Ureter (tissue), 1 donor: ENCODE measurements around the gene TMEM132D. TPM values are rescaled to one million over a fixed set of nuclear protein-coding genes. Genes with fewer than 3 reads are reported as not detected.

Experiments
- DNase-seq: peaks from one replicate; pipeline ENCODE4 v3.0.0-alpha.2; 2020; ENCODE audit warnings: low spot score
- total RNA-seq: library from RNA; stranded (reverse); gene quantifications from one replicate; pipeline ENCODE4 v1.2.4, GENCODE V29; 2023
- donor health status: DM: yes; HTN: yes; CAD: no.

TMEM132D gene
- total RNA-seq, 1 donor from 2014 or later = not detected

- DNase-seq = no peak
These were observed 368.7 kb downstream of the TMEM132D start for GRCh38 chr12:129534966-129535750.

- DNase-seq = no peak
These were observed 370.9 kb downstream of the TMEM132D start for GRCh38 chr12:129532707-129533499.

GRCh38 chr12:129532082-129532481, 371.7 kb downstream of the TMEM132D start:
- no peak for DNase-seq

GRCh38 chr12:129530984-129531383, 372.8 kb downstream of the TMEM132D start:
- no peak for DNase-seq

GRCh38 chr12:129530517-129530916, 373.3 kb downstream of the TMEM132D start:
- DNase-seq = no peak

GRCh38 chr12:129527506-129527905, 376.3 kb downstream of the TMEM132D start:
- DNase-seq = no peak

- DNase-seq = no peak
These were observed 380.2 kb downstream of the TMEM132D start for GRCh38 chr12:129523621-129524020.

- DNase-seq = no peak
These were observed 383.1 kb downstream of the TMEM132D start for GRCh38 chr12:129520739-129521138.

DNA sequence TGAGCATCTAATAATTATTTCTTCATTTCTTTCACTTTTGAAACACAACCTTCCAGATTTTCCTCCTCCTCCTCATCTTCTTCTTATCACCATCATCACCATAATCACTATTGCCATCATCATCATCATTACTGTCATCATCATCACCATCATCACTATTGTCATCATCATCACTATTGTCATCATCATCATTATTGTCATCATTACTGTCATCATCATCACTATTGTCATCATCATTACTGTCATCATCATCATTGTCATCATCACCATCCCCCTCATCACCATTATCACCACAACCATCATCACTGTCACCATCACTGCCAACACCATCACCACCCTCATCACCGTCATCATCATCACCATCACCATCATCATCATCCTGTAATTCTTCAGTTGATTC, 400.0 kb downstream of the TMEM132D start:
- no peak for DNase-seq

- no peak for DNase-seq
These were observed 407.6 kb downstream of the TMEM132D start for GRCh38 chr12:129496226-129496625.

- no peak for DNase-seq
These were observed 409.1 kb downstream of the TMEM132D start for GRCh38 chr12:129494766-129495165.

DNA sequence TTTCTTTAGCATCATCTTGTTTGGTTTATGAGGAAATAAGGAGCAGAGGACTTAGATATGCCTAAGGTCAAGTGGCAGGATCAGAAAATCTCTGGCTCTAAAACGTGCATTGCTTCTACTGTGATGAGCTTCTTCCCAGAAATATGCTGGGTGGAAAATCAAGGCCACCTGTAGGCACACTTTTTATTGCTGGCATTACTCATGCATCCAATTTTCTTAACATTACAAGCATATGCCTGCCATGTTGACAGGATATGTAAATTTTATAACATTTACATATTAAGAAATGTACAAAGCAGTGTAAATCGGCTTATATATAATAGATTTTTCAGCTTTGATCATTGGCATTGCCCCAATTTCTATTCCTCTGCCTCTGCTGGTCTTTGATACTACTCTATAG, 409.6 kb downstream of the TMEM132D start:
- no peak for DNase-seq

DNA sequence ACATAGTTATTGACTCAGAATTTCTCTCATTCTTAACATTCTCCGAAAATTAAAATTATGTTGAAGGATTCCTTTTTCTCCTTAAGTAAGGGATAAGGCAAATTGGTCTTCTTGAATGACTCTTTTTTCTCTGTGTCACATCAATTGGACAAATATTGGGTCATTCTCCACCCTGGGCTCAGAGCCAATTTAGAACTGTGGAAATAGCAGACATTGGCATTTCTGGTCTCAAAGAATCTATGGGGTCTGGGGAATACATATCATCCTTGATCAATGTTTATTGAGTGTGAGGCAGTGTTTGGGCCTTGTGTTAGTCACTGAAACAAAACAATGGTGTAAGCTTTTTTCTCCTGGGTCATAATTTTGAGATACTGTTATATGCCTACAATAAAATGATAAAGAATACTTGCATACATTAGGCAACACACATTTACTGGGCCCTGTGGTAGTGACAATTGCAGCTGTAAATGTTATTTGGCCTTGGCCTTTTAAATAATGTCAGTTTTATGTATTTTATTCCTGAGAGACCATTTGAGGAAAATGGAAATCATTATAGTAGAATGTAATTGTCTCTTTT, 414.6 kb downstream of the TMEM132D start:
- no peak for DNase-seq

GRCh38 chr12:129486931-129487330, 416.9 kb downstream of the TMEM132D start:
- DNase-seq = no peak

DNA sequence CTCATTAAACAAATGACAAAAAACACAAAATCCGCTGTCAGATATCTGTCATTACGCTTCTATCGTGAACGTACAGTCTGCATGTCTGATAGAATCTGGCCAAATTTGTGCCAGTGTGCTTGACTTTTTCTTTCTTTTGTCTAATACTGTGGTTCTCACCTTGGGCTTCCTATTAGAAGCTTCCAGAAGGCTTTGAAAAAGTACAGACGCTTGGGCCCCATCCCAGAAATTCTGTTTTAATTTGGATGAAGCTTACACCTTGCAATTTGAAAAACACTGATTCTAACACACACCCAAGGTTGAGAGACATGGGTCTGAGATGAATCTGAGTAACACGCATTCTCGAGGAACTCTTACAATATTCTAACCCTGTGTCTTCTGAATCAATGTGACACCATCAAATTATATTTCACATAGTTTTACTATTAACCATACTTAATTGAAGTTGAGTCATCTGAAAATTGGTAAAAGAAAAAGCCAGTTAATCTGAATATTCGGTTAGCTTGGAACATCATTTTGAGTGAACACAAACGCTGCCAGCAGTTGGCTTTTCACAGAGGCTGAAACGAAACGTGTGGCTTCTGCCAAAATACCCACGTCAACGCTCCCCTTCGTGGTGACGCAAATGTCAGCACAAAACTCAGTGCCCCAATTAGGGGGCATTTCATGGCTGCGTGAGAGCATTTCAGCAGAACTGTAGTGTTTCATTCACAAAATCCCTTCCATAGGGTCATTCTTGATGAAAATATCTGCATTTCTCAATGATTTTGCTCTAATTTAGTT, 420.5 kb downstream of the TMEM132D start:
- no peak for DNase-seq

DNA sequence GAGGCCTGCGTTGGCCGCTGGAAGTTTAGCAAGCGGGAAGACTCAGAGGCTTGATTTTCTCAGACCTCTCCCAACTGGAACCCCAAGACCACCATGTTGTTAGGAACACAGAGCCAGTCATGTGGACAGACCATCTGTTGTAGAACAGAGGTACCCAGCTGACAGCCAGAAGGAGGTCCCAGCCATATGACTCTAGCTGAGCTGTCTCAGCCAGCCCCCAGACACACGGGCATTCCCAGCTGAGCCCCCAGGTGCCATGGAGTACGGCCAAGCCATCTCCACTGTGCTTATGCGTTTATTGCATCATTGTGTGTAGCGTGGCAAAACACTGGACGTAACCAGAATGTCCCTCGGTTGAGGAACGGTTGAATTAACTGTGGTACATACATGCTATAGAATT, 421.9 kb downstream of the TMEM132D start:
- no peak for DNase-seq

GRCh38 chr12:129470196-129470595, 433.6 kb downstream of the TMEM132D start:
- no peak for DNase-seq

DNA sequence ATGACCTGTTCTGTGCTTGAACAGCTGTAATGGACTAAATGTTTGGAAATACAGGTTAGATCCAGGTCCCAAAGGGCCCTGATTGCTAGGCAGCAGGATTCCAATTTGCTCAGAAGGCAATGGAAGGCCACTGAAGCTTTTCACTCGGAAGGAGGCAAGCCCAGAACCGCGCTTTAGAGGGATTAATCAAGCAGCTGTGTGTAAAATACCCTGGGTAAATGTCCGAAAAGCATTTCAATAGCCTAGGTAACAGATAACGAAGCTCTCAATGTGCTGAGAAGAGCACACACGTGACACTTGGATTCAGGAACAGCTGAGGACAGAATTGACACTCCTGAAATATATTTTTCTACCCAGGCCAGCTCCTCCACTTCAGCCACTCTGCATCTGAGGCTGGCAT, 436.1 kb downstream of the TMEM132D start:
- DNase-seq = no peak

GRCh38 chr12:129467289-129467688, 436.5 kb downstream of the TMEM132D start:
- DNase-seq = no peak

- no peak for DNase-seq
These were observed 437.3 kb downstream of the TMEM132D start for GRCh38 chr12:129466499-129466898.

DNA sequence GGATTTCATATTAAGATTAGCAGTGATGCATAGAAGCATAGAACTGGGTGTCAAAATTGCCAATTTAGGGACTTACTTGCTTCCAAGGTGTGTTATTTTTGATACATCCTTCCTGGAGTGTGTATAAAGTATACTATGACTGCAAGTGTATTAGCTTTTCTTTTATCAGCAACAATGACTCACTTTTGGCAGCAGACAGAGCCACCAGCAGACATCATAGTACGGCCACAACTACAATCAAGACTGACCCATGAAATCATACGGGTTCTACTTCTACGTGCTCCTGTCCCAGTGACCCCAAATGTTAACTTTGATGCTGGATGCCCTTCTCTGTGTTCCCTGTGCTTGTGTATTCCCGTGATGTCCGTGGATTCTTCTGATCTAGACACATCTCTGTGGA, 443.9 kb downstream of the TMEM132D start:
- DNase-seq = no peak

GRCh38 chr12:129446696-129447095, 457.1 kb downstream of the TMEM132D start:
- no peak for DNase-seq
